GM20000 (cell line): ENCODE results near the gene ZNF236.
"Not testable (repeated sequence)": the region's sequence is repeated elsewhere in the genome, so short reads cannot be mapped to it uniquely, and the experiment has no call there.

Source experiments
- DNase-seq: peaks from one replicate; pipeline ENCODE4 v3.0.0; 2012; ENCODE audit warnings: low spot score
- CTCF ChIP-seq: IDR thresholded peaks from 2 replicates; pipeline ENCODE4 v1.5.1; 2012; ENCODE audit warnings: mild to moderate bottlenecking, control low read depth; ENCODE audit errors: extremely low read depth, missing control alignments

The ZNF236 gene

GRCh38 chr18:77017355-77017754 lies 195.0 kb downstream of the ZNF236 start:
- DNase-seq: no peak
- no peak for TF ChIP-seq CTCF

GRCh38 chr18:77018650-77019049 lies 196.3 kb downstream of the ZNF236 start:
- not testable (repeated sequence) for DNase-seq

- no peak for TF ChIP-seq CTCF
- DNase-seq: no peak
These were observed 197.3 kb downstream of the ZNF236 start for GRCh38 chr18:77019641-77020040.
